Measurements from ENCODE around the gene USO1.

- TF ChIP-seq, protein P1, sequence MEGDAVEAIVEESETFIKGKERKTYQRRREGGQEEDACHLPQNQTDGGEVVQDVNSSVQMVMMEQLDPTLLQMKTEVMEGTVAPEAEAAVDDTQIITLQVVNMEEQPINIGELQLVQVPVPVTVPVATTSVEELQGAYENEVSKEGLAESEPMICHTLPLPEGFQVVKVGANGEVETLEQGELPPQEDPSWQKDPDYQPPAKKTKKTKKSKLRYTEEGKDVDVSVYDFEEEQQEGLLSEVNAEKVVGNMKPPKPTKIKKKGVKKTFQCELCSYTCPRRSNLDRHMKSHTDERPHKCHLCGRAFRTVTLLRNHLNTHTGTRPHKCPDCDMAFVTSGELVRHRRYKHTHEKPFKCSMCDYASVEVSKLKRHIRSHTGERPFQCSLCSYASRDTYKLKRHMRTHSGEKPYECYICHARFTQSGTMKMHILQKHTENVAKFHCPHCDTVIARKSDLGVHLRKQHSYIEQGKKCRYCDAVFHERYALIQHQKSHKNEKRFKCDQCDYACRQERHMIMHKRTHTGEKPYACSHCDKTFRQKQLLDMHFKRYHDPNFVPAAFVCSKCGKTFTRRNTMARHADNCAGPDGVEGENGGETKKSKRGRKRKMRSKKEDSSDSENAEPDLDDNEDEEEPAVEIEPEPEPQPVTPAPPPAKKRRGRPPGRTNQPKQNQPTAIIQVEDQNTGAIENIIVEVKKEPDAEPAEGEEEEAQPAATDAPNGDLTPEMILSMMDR (IDR thresholded peaks at IDR 0.05): no peak
- TF ChIP-seq ZFX (IDR thresholded peaks at IDR 0.05; ENCODE audit: borderline replicate concordance): no peak
These were observed 44.4 kb upstream of the USO1 start for GRCh38 chr4:75679876-75680575.
